Choroid plexus epithelial cell (primary cell): ENCODE results near the gene KCNMB2.

Source experiments
- DNase-seq: peaks from one replicate; pipeline ENCODE4 v3.0.0-alpha.2; 2010; ENCODE audit warnings: low read depth
- H3K4me3 ChIP-seq: 2 replicates; pipeline ENCODE4 v1.5.1; 2011; ENCODE audit warnings: low read depth, mild to moderate bottlenecking, control low read depth, low read length, moderate library complexity
- CTCF ChIP-seq: conservative IDR thresholded peaks from 2 replicates; pipeline ENCODE4 v1.5.1; 2011; ENCODE audit warnings: low read depth, mild to moderate bottlenecking, control low read depth, inconsistent platforms, low read length, moderate library complexity

KCNMB2 gene

DNA sequence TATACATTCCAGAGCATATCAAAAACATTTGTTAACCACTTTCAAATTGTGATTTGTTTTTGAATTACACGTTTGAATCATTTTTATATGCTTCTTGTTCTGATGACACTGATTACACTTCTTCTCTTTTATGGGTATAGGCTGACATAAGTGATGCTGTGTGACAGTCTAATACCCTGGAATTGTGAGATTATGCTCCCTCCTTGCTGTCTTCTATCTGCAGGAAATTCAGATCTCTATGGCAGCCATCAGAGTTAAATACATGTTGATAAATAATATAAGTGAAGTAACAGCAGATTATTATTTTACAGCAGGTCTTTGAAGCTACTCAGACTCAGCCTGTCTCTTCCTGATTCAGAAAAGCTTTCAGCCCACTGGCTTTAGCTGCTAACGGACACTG is 286.5 kb downstream of the KCNMB2 start:
- no peak overlapping the region for H3K4me3 ChIP-seq
- no peak for DNase-seq
- TF ChIP-seq CTCF, result no peak

GRCh38 chr3:178823150-178823549 is 286.9 kb downstream of the KCNMB2 start:
- H3K4me3 ChIP-seq, result no peak overlapping the region
- DNase-seq, result no peak
- no peak for TF ChIP-seq CTCF

DNA sequence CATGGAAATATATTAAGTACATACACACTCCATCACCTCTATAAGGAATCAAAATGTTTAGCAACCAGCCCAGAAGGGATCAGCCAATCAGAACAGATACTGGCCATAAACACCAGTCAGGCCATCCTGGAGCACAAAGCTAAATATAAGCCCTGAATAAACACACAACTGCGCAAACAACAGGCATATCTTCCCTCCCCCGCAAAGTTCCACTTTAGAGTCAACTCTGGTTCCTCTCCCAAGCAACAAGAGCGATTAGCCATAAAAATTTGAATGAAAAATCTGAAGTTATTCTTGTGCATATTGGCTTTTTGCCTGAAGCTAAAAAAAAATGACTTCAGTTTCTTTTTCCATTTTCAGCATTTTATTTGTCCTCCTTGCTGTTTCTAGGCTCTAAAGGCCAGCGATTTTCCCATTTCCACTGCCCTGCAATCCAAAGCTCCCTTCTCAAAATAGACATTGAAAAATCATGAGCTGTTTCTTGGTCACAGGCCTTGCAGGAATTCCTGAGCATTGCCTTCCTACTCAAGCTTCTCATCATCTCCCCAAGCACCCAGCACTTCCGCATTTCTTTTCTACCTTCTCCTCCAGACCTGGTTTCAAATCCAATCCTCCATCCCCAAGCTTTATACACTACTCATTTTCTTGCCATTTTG is 287.5 kb downstream of the KCNMB2 start:
- TF ChIP-seq CTCF, result no peak
- H3K4me3 ChIP-seq, result no peak overlapping the region
- no peak for DNase-seq

DNA sequence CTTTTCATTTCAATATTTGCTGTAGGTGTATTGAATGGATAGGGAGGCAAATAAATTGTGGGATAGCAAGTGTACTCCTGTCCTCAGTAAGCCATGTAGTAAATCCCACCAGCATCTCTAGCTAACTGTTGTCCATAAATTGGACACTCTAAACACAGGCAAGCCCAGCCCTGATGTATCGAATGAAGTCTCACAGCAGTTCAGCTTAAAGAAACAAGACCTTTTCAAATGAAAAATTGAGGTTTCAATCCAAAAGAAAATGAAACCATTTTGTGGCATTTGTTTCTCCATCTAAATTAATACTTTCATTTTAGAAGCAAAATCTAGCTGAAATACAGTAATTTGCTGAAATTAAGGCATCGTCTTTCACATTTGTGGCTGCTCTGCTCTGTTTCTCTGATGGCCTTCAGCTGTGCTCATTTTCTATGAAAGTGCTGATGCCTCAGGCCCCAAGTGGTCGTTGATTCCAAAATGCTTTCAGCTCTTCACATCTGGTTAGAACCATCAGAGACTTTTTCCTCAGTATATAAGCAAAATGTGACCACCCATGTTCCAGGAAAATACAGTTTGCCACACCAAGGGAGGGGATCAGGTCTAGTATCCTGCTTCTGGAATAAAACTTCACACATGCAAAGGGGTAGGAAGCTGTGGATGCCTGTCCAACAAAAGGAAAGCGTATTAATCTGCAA is 290.3 kb downstream of the KCNMB2 start:
- no peak overlapping the region for H3K4me3 ChIP-seq
- DNase-seq, result no peak
- no peak for TF ChIP-seq CTCF

DNA sequence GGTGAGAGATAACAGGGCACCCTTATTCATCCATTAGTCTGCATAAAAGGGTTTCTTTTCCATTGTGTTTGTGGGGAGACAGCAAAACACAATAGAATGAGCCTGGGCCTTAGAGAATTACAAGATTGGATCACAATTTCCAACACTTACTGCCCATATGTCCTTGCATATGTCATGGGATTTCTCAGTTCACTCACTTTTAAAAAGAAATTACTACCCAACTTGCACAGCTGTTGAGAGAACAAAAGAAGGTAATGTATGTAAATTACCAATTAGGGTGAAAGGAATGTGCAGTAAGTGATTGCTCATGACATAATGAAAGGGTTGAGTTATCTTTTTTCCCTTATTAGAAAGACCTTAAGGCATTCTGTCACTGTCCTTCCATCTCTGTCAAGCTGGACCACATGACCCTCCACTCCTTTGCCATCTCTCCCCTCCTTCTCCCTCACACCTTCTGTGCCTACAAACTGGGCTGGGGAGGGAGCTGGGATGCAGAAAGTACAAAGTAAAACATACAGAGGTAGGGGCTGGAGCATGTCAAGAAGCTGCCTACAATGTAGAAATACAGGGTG is 291.1 kb downstream of the KCNMB2 start:
- no peak for DNase-seq
- no peak overlapping the region for H3K4me3 ChIP-seq
- TF ChIP-seq CTCF, result no peak

DNA sequence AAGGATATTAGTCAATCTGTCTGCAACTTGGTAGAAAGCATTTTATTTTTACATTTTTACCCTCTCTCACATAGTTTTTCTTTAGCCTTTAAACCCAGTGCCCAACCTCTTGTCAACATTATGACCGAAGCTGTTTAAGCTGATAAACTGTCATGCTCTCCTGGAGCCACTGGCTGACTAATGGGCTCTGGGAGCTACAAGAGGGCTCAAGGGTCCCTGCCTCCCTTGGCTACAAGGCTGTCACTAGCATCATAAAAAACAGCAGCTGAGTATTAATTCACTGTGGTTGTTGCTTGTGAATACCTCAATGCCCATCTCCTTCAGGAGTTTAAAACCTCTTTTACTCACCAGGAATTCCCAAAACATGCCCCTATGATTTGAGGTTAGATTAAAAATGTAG is 297.5 kb downstream of the KCNMB2 start:
- DNase-seq, result no peak
- no peak for TF ChIP-seq CTCF
- H3K4me3 ChIP-seq, result no peak overlapping the region
